ENCODE measurements around the gene PALMD. TPM values are rescaled to one million over a fixed set of nuclear protein-coding genes. Genes with fewer than 3 reads are reported as not detected.

The PALMD gene
- total RNA-seq, 2 donors from 2014 or later, result 17.8 to 18.2 TPM

DNA sequence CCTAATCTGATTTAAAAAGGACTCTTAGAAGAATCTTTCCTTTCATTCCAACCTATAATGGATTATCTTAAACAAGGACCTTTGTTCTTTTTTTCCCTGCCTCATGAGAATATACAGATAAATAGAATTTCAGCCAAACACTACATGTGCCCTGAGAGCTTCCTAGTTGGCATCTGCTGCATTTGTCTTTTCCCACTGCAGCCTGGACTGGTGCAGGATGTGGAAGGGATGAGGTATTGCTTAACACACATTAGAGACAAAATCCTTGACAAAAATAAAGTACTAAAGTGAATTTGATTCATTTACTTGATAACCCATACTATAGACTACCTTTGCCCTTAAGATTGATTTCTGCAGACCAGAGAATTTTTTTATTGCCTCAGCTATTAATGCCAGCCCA lies 59.5 kb downstream of the PALMD start:
- H3K9me3 ChIP-seq, result no peaks in the 10 kb centered on the region
- H3K27me3 ChIP-seq (replicated peaks; ENCODE audit: insufficient read depth), result no peaks in the 10 kb centered on the region
- H3K27ac ChIP-seq, result no peak overlapping the region
- no peak overlapping the region for H3K4me3 ChIP-seq
- no peaks in the 10 kb centered on the region for H3K4me1 ChIP-seq (replicated peaks)
- intact Hi-C loops (cut with DNase I), result loop anchor here (5.0 kb wide), 1 partner anchor 523 kb away; no protein-coding TSS in a partner anchor
- H3K36me3 ChIP-seq, result no peaks in the 10 kb centered on the region
- DNase-seq (ENCODE audit: low spot score), result no peak
- no peak for TF ChIP-seq POLR2A (IDR thresholded peaks at IDR 0.05)
- no peak for TF ChIP-seq POLR2AphosphoS5 (IDR thresholded peaks at IDR 0.05)
- TF ChIP-seq, protein P1, sequence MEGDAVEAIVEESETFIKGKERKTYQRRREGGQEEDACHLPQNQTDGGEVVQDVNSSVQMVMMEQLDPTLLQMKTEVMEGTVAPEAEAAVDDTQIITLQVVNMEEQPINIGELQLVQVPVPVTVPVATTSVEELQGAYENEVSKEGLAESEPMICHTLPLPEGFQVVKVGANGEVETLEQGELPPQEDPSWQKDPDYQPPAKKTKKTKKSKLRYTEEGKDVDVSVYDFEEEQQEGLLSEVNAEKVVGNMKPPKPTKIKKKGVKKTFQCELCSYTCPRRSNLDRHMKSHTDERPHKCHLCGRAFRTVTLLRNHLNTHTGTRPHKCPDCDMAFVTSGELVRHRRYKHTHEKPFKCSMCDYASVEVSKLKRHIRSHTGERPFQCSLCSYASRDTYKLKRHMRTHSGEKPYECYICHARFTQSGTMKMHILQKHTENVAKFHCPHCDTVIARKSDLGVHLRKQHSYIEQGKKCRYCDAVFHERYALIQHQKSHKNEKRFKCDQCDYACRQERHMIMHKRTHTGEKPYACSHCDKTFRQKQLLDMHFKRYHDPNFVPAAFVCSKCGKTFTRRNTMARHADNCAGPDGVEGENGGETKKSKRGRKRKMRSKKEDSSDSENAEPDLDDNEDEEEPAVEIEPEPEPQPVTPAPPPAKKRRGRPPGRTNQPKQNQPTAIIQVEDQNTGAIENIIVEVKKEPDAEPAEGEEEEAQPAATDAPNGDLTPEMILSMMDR (IDR thresholded peaks at IDR 0.05), result no peak

DNA sequence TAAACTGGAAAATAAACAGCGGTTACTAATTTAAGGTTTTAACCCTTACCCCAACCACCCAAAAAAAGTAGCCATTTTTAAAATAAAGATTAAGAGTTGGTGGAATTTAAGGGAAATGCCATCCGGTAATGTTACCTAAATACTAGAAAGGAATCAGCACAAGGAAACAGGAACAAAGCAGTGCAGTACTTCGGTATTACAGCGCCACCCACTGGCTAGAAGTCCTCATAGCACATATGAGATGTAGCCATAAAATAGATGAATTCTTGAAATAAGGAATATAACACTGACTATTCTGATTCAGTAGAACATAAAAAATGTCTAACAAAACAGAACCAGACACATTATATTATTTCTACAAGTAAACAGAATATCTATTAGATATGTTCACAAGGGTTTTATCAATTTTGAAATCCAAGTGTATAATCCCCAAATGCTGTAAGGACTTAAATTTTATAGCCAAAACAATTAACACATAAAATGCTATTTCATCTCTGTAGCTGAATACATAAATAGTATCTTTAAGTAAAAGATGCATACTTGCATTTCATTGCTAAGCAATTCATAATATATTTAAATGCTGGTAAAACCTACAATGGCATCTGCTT lies 61.7 kb downstream of the PALMD start:
- WGBS, result 17% methylated on average over 4 of the region's 4 CpGs
- intact Hi-C loops (cut with DNase I), result loop anchor here (5.0 kb wide), 1 partner anchor 525 kb away; no protein-coding TSS in a partner anchor

DNA sequence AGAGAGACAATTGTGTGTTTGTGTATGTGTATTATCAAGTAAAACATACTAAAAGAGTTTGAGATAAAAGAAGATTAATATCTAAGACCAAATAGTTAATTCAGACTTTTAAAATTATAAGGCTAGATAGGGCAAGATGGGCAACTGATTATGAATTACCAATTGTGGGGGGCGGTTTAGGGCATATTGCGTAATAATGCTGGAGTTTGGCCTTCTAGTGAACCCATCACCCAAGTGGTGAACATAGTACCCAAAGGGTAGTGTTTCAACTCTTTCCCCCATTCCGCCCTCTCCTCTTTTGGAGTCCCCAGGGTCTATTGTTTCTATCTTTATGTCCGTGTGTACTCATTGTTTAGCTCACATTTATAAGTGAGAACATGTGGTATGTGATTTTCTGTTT lies 65.1 kb downstream of the PALMD start:
- intact Hi-C loops (cut with DNase I), result no loop called here
- H3K4me1 ChIP-seq (replicated peaks), result no peaks in the 10 kb centered on the region
- no peak for DNase-seq (ENCODE audit: low spot score)
- H3K36me3 ChIP-seq, result no peaks in the 10 kb centered on the region
- 94% methylated on average over 4 of the region's 4 CpGs for WGBS
- no peaks in the 10 kb centered on the region for H3K9me3 ChIP-seq
- no peak overlapping the region for H3K27ac ChIP-seq
- TF ChIP-seq, protein P1 (IDR thresholded peaks at IDR 0.05), result no peak
- TF ChIP-seq POLR2A (IDR thresholded peaks at IDR 0.05), result no peak
- no peak for TF ChIP-seq POLR2AphosphoS5 (IDR thresholded peaks at IDR 0.05)
- no peaks in the 10 kb centered on the region for H3K27me3 ChIP-seq (replicated peaks; ENCODE audit: insufficient read depth)
- no peak overlapping the region for H3K4me3 ChIP-seq

More for the DNA sequence above, 61.7 kb downstream of the PALMD start:
- DNase-seq (ENCODE audit: low spot score), result peak; percentile 58
- no peaks in the 10 kb centered on the region for H3K9me3 ChIP-seq
- H3K4me3 ChIP-seq, result no peak overlapping the region
- no peaks in the 10 kb centered on the region for H3K36me3 ChIP-seq
- H3K4me1 ChIP-seq (replicated peaks), result no peaks in the 10 kb centered on the region
- H3K27ac ChIP-seq, result no peak overlapping the region
- TF ChIP-seq POLR2A (IDR thresholded peaks at IDR 0.05), result no peak
- TF ChIP-seq POLR2AphosphoS5 (IDR thresholded peaks at IDR 0.05), result peak; percentile 8
- TF ChIP-seq, protein P1 (IDR thresholded peaks at IDR 0.05), result peak; percentile 37 to 86 (median 86)
- H3K27me3 ChIP-seq (replicated peaks; ENCODE audit: insufficient read depth), result no peaks in the 10 kb centered on the region

- 94% methylated on average over 2 of the region's 2 CpGs for WGBS
- intact Hi-C loops (cut with DNase I), result no loop called here
- no peaks in the 10 kb centered on the region for H3K9me3 ChIP-seq
- no peaks in the 10 kb centered on the region for H3K36me3 ChIP-seq
- no peak overlapping the region for H3K27ac ChIP-seq
- no peak for DNase-seq (ENCODE audit: low spot score)
- H3K27me3 ChIP-seq (replicated peaks; ENCODE audit: insufficient read depth), result no peaks in the 10 kb centered on the region
- H3K4me3 ChIP-seq, result no peak overlapping the region
- TF ChIP-seq POLR2AphosphoS5 (IDR thresholded peaks at IDR 0.05), result no peak
- no peak for TF ChIP-seq POLR2A (IDR thresholded peaks at IDR 0.05)
- TF ChIP-seq, protein P1 (IDR thresholded peaks at IDR 0.05), result no peak
- no peaks in the 10 kb centered on the region for H3K4me1 ChIP-seq (replicated peaks)
These were observed 67.1 kb downstream of the PALMD start for GRCh38 chr1:99713006-99713405.

DNA sequence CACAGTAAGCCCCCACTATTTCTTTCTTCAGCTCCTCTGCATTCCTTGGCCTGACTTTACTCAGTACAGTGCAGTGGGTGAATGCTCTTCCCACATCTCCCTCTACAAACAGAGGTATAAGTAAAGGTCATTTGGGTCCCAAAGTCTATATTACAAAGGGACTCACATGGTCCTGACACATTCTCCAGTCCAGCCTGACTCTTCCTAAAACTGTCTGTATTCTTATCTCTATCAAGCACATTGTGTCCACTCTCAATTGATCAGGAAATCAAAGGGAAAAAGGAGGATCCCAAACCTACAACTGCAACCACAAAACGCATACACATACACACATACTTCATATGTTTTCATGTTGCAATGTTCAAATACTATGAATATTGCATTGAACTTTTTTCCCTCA lies 71.1 kb downstream of the PALMD start:
- Histone ChIP-seq H3K36me3 (no peaks in the 10 kb centered on the region), H3K9me3 (no peaks in the 10 kb centered on the region)
- intact Hi-C loops (cut with DNase I), result no loop called here

More for the DNA sequence above, 71.1 kb downstream of the PALMD start:
- no peaks in the 10 kb centered on the region for H3K4me1 ChIP-seq (replicated peaks)
- 98% methylated on average over 1 of the region's 1 CpG for WGBS
- DNase-seq (ENCODE audit: low spot score), result no peak
- no peaks in the 10 kb centered on the region for H3K27me3 ChIP-seq (replicated peaks; ENCODE audit: insufficient read depth)
- TF ChIP-seq, protein P1 (IDR thresholded peaks at IDR 0.05), result no peak
- TF ChIP-seq POLR2A (IDR thresholded peaks at IDR 0.05) (no peak), POLR2AphosphoS5 (IDR thresholded peaks at IDR 0.05) (no peak)
- H3K27ac ChIP-seq, result no peak overlapping the region
- H3K4me3 ChIP-seq, result no peak overlapping the region

Measured in prostate gland (tissue), 2 donors.